HG02798 (cell line): Measurements from ENCODE around the gene DDX54.

ENCODE experiments used
- ATAC-seq: cut with Tn5 transposase; IDR thresholded peaks from one replicate; pipeline ENCODE4 v1.9.1; 2021; ENCODE audit warnings: mild to moderate bottlenecking; ENCODE audit not compliant: unreplicated experiment, poor library complexity

Gene DDX54

DNA sequence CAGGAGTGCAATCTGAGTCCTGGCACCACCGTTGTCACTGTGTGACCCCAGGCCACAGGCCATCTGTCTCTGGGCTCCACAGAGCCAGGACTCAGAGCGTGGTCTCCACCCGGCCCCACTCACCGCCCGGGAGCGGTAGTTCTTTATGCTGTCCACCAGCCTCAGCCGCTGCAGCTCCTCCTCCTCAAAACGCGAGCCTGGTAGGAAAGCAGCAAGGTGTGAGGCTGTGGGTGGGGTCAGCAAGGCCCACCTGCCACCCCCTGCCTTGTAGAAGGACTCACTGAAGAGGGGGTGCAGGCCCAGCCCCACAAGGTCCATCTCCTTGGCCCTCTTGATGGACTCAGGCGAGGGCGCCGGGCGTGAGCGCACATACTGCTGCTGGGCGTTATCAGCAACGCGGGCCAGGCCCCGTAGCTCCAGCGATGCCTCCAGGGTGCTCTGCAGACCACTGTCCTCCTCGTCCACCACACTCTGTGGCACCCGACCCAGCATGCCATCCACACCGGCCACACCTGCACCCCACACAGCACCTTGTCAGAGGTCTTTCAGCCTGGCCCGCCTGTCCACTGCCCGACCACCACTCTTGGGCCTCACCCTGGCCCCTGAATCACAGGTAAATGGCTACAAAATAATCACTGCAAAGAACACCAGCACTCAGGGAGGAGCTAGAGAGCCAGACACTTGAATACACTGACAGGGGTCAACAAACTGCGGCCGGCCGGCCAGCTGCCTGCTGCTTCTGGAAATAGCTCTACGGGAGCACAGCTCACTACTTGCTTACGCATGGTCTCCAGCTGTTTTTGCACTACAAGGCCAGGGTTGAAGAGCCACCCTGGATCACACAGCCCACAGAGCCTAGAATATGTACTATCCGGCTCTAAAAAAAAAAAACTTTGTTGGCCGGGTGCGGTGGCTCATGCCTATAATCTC is 19.5 kb downstream of the DDX54 start:
- ATAC-seq = no peak

DNA sequence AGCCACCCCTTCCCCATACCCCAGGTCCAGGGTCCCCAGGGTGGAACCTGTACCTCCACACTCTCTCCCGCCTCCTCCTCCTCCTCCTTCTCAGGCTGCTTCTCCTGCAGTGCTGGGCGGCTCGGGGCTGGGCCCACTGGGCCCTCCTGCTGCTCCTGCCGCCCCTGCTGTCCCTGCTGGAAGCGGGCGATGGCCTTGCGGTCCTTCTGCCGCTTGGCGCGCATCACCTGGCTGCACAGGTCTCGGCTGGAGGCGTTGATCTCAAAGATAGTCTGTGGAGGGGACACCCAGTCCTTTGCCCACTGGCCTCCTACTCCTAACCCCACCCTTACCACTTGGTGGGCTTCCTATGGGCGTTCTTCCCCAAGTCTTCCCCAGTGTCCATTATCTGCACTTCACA is 21.3 kb downstream of the DDX54 start:
- ATAC-seq = no peak

DNA sequence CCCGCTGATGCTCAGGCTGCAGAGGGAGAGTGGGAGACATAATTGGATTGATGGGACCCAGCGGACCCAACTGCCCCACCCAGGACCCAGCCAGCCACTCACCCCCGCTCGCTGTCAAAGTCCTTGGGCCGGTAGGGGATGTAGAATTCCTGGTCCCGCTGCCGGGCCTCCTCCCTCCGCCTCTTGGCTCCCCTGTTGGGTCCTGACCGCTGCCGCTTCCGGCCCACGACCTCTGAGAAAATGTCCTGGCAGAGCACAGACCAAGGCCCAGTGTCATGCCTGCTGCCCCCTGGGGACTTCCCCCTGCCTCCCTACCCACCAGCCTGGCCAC is 22.3 kb downstream of the DDX54 start:
- no peak for ATAC-seq

DNA sequence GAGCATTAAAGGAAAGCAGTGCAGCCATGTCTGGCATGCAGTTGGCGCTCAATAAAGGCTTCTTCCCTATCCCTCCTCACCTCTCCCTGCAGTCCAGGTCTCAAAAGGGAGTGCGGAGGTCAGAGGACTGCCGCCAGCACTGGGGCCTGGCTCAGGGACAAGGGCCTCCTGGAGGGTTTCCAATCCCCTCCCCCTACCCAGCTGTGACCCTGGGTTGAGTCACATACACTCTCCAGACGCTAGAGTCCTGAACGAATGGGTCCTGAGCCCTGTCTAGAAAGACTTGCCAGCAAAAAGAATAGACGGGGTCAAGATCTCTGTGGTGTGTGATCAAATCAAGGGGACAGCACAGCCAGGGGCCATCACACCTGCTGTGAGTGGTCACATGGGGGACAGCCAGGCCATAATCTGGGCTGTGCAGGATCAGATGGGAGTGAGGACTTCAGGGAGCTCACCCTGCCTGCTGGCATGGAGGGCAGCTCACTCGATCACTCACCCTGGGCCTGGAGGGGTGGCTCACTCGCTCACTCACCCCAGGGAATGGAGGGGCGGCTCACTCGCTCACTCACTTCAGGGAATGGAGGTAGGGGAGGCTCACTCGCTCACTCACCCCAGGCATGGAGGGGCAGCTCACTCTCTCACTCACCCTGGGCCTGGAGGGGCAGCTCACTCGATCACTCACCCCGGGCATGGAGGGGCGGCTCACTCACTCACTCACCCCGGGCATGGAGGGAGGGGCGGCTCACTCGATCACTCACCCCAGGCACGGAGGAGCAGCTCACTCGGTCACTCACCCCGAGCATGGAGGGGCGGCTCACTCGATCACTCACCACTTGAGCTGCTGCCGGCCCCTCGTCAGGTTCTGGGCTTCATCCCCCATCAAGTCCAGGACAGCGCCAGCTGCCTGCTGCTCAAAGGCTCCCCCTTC is 22.9 kb downstream of the DDX54 start:
- ATAC-seq = no peak

DNA sequence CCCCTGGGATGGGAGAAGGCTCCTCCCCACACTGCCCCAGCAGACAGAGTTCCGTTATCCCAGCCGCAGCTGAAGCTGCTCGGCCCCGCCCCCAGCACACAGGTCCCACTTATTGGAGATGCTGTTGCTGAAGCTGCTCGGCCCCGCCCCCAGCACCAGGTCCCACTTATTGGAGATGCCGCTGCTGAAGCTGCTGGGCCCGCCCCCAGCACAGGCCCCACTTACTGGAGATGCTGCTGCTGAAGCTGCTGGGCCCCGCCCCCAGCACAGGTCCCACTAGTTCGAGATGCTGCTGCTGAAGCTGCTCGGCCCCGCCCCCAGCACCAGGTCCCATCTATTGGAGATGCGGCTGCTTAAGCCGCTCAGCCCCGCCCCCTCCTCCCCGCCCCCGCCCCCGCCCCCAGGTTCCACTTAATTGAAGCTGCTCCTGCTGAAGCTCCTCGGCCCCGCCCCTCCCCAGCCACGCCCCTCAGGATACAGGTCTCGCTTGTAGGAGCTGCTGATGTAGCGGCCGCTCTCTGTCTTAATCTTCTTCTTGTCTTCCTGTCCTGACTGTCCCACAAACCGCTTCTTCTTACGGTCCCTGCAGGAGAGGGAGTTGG is 23.8 kb downstream of the DDX54 start:
- ATAC-seq = no peak

GRCh38 chr12:113159937-113160336 is 25.3 kb downstream of the DDX54 start:
- no peak for ATAC-seq

DNA sequence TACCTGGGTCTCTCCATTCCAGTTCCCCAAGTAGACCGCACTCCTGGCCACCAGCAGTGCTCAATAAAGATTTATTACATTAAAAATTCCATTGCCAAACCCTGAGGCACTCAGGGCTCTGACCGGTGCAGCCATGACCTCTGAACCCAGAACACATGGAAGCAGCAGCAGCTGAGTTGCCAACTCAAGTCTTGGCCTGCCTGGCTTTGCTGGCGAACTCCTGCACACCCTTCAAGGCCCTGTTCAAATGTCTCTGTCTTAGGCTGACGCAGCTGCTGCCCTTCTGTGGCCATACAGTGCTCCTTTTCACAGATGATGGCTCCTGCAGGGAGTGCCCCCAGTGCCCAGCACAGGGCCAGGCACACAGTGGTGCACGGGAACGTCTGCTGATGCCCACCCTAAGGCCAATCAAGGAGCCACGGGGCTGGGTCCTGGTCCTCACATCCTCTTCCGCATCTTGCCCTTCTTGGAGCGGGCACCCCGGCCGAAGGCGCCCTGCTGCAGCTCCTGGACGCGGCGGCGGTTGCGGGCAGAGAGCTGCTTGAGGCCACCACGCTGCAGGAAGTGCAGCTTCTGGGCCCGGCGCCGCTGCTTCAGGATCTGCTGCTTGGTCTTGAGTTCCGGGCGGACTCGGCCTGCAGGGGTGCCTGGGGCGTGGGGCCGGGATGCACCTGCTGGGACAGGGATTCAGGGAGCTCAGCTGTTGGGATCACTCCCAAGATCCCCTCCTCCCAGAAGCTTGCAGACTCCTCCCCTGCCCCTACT is 26.7 kb downstream of the DDX54 start:
- no peak for ATAC-seq

DNA sequence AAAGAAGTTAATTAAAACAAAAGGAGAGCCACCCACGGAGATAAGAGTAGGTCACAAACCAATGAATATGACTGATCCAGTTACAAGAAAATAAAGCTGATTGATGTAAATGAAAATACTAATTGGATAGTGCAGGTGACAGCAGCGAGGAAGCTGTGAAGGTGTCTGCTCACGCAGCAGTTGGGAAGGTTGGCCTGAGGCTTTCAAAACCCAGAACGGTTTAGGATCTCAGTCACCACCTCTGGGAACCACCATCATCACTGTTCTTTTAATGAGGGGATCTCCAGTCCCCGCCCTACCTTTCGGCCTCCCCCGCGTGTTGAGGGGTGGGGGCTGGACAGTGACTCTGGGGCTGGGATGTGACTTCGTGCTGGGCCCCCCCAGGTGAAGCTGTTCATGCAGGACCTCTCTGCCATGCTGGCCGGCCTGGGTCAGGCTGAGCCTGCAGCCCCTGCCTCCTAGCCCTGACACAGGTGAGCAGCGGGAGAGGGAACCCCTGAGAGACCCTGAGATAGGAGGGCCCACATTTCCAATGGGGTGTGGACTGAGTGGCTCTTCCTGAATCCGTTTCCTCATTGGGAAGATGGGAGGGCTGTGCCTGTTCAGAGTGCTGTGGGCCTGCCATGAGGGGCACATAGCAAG is 27.9 kb downstream of the DDX54 start:
- no peak for ATAC-seq

GRCh38 chr12:113155646-113156045 is 29.6 kb downstream of the DDX54 start:
- no peak for ATAC-seq

GRCh38 chr12:113155060-113155459 is 30.2 kb downstream of the DDX54 start:
- ATAC-seq = no peak

GRCh38 chr12:113154351-113154973 is 30.8 kb downstream of the DDX54 start:
- ATAC-seq = no peak

- peak; percentile 67 for ATAC-seq
Observed at GRCh38 chr12:113152835-113153814, 32.2 kb downstream of the DDX54 start.

- ATAC-seq = no peak
Observed at GRCh38 chr12:113152196-113152834, 33.0 kb downstream of the DDX54 start.

DNA sequence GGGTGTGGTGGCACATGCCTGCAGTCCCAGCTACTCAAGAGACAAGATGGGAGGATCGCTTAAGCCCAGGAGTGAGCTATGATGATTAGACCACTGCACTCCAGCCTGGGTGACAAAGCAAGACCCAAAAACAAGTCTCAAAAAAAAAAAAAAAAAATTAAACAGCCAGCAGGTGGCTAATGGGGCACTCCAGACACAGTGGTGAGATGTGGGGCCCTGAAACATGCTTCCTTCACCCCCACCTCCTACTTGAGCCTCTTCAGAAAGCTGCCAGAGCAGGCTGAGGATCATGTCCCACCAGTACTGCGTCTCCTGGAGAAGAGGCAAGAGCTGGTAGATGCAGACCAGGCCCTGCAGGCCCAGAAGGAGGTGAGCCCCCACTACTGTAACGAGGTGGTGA is 33.6 kb downstream of the DDX54 start:
- ATAC-seq = no peak

DNA sequence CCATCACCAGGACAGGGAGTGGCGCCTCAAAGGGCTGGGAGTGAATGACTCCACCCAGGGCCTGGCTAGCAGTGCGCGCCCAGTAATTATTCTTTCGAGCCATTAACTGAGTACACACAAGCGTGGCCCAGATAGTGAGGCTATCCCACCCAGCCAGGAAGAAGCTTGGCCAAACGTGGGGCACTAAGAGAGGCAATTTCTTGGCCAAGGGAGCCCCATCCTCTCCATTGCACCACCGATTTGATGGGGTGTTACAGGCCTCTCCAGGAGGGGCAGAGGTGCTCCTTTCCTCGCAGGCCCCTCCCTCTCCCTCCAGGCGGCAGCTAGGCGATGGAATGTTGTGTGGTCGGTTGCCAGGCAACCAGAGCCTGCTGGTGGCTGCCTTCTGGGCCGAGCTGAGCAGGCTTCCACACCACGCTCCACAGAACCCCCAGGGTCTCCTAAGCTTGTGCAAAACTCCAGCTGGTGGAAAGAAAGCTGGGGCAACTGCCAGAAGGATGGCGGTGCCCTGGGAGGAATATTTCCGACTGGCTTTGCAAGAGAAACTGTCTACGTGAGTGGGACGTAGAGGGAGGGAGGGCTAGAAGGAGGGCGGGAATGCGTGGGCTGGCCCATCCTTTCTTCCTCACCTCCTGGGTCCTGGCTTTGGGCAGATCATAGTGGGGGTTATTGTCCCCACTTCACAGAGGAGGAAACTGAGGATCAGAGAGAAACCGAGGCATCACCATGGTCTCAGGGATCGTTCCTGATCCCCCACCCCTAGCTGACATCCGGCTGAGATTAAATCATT is 35.7 kb downstream of the DDX54 start, which contains the start of gene CFAP73:
Gene CFAP73, plus strand, starts transcription at position 364 of the 790 bp plus-strand sequence. Its CDS starts 134 bp downstream, at position 498.
- no peak for ATAC-seq

DNA sequence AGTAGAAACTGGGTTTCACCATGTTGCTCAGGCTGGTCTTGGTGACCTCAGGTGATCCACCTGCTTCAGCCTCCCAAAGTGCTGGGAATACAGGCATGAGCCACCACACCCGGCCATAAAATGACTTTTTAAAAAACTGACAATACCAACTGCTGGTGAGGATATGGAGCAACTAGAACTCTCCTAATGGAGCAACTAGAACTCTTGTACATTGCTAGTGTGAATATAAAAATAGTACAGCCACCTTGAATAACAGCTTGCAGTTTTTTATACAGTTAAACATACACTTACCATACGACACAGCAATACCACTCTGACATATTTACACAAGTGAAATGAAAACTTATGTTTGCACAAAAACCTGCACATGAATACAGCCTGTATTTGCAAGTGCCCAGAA is 38.3 kb downstream of the DDX54 start:
- no peak for ATAC-seq
